BJ (cell line): ENCODE measurements around the gene ASS1. TPM values are rescaled to one million over a fixed set of nuclear protein-coding genes. Genes with fewer than 3 reads are reported as not detected.

Experiments used
- CTCF ChIA-PET: fragments of 350-600 bp; formaldehyde crosslinking; extraction: SDS; loops from one replicate; lab custom pipeline; 2021; ENCODE audit warnings: antibody characterized with exemption, inconsistent platforms; lab: Yijun Ruan, JAX
- POLR2A ChIA-PET: fragments of 300-600 bp; sonication (Branson Sonifier 250); formaldehyde crosslinking; extraction: SDS; loops from one replicate; lab custom pipeline; 2021; ENCODE audit warnings: antibody characterized with exemption; lab: Charles Lee
- DNase-seq: peaks from one replicate; pipeline ENCODE4 v3.0.0-alpha.2; 2011; ENCODE audit warnings: low read depth
- H3K27me3 ChIP-seq: 2 replicates; pipeline ENCODE4 v1.6.0; 2011; ENCODE audit warnings: low read length; ENCODE audit not compliant: control insufficient read depth, insufficient read depth
- H3K36me3 ChIP-seq: 2 replicates; pipeline ENCODE4 v1.5.1; 2011; ENCODE audit warnings: low read length; ENCODE audit not compliant: control insufficient read depth, insufficient read depth
- H3K4me3 ChIP-seq: 2 replicates; pipeline ENCODE4 v1.5.1; 2011; ENCODE audit warnings: low read depth, mild to moderate bottlenecking, control low read depth, low read length
- polyA plus RNA-seq: library from polyadenylated mRNA; depleted of rRNA; stranded (reverse); fragments of >200 nt; gene quantifications from 2 replicates; pipeline ENCODE4 v1.2.3, GENCODE V29; 2011
- TF ChIP-seq, protein P1 (sequence below): IDR thresholded peaks from 2 replicates; pipeline ENCODE4 v1.5.1; 2011; ENCODE audit warnings: low read depth, mild to moderate bottlenecking, control low read depth, inconsistent platforms, low read length, moderate library complexity; ENCODE audit not compliant: insufficient read depth

ASS1 gene
- polyA plus RNA-seq, 1 experiment, result 1,223 TPM

DNA sequence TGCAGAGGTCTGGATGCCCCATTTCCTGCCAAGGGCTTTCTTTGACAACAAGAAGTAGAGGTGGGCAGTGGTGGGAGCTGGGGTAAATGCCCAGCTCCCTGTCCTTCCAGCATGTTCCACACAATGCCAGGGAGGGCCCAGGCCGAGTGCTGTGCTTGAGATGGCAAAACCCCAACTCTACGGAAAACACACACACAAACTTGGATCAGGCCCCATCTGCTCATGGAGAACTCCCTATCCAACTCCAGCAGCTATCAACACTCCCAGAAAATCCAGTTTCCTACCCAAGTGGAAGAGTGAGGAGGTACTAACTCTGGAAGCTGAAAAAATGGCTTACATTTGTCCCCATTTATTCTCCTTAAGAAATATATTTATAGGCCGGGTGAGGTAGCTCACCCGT lies 73.5 kb downstream of the ASS1 start:
- ChIA-PET CTCF (interaction anchor here (1.1 kb wide), 1 partner anchor 20 kb away, joined by 3 read pairs; no protein-coding TSS in a partner anchor), POLR2A (no interaction called here)
- Histone ChIP-seq H3K27me3 (peaks cover 1% of the 10 kb centered on the region; the same call in 1 of the 2 replicates), H3K36me3 (no peaks in the 10 kb centered on the region), H3K4me3 (no peak overlapping the region)
- no peak for DNase-seq
- TF ChIP-seq, protein P1, sequence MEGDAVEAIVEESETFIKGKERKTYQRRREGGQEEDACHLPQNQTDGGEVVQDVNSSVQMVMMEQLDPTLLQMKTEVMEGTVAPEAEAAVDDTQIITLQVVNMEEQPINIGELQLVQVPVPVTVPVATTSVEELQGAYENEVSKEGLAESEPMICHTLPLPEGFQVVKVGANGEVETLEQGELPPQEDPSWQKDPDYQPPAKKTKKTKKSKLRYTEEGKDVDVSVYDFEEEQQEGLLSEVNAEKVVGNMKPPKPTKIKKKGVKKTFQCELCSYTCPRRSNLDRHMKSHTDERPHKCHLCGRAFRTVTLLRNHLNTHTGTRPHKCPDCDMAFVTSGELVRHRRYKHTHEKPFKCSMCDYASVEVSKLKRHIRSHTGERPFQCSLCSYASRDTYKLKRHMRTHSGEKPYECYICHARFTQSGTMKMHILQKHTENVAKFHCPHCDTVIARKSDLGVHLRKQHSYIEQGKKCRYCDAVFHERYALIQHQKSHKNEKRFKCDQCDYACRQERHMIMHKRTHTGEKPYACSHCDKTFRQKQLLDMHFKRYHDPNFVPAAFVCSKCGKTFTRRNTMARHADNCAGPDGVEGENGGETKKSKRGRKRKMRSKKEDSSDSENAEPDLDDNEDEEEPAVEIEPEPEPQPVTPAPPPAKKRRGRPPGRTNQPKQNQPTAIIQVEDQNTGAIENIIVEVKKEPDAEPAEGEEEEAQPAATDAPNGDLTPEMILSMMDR, result no peak

DNA sequence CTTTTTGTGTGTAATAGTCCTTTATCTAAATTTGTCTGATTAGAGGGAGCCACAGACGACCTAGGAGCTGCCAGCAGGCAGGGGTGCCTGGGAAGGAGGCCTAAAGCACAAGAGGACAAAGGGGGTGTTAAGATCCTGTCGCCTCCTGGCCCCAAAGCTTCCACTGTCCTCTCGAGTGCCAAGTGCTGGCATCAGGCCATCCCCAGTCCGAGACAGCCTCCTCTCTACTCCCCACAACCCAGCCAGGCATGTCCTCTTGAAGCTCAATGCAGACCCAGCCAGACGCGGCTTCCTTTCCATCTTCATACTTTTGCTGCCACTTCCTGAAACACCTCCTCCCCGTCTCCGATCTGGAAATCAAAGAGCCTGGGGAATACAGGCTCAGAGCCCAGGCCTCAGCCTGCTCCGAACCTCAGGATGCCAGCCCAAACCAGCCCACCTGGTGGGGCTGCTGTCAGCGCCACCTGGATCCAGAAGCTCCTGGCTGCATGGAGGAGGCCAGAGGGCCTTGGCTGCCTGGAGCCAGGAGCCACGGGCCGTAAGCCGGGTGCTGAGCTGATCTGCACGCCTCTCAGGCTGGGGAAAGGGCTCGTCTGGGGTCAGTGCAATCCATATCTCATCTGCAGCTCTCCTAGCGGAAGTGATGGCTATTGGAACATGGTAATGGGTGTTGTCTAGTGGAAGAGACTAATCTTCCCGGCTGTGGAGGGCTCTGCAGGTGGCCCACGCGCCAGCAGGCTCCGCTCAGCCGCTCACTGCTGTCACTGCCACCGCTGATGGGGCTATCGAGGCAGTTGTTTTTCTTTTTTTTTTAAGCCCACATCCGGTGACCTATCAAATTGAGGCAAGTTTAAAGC lies 74.4 kb downstream of the ASS1 start:
- no peak for DNase-seq
- no peaks in the 10 kb centered on the region for H3K36me3 ChIP-seq
- TF ChIP-seq, protein P1, result no peak
- CTCF ChIA-PET, result interaction anchor here (1.1 kb wide), 1 partner anchor 19 kb away, joined by 3 read pairs; no protein-coding TSS in a partner anchor
- peaks cover 1% of the 10 kb centered on the region; the same call in 1 of the 2 replicates for H3K27me3 ChIP-seq
- POLR2A ChIA-PET, result no interaction called here
- no peak overlapping the region for H3K4me3 ChIP-seq

DNA sequence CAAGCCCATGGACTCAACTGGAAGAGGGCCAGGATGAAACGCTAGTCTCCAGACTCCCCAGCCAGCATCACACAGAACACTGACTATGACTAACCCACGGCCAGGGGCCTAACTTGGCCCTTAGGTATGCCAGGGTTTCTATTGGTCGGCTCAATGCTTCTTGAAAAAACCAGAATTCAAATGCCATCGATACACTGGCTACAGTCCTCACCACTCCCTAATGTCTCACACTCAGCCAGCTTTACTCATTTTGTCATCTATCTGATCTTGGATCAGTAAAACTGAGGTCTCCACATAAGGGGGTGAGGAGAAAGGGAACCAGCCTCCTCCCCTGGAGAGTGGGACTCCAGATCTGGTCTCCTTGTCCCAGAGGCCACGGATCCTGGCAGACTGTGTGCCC lies 75.2 kb downstream of the ASS1 start:
- Histone ChIP-seq H3K36me3 (no peaks in the 10 kb centered on the region), H3K27me3 (peaks cover 4% of the 10 kb centered on the region), H3K4me3 (no peak overlapping the region)
- TF ChIP-seq, protein P1, result no peak
- ChIA-PET POLR2A (no interaction called here), CTCF (no interaction called here)
- no peak for DNase-seq

DNA sequence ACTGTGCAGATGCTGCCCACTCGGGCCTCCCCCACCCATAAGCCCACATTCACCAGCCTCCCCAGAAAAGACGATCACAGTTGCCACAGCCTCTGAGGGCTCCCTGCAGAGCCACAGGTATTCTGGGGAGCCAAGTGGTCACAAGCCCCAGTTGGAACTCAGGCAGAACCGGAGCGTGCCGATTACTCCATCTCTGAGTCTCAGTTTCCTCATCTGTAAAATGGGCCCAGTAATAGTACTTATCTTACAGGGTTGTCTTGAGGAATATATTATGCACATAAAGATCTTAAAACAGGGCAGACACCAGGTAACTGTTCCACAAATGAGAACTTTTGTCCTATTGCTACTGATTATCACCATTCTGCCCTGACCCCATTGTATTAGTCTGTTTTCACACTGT lies 77.0 kb downstream of the ASS1 start:
- TF ChIP-seq, protein P1, result no peak
- ChIA-PET CTCF (no interaction called here), POLR2A (no interaction called here)
- no peaks in the 10 kb centered on the region for H3K36me3 ChIP-seq
- H3K27me3 ChIP-seq, result peaks cover 2% of the 10 kb centered on the region
- DNase-seq, result no peak
- H3K4me3 ChIP-seq, result no peak overlapping the region

DNA sequence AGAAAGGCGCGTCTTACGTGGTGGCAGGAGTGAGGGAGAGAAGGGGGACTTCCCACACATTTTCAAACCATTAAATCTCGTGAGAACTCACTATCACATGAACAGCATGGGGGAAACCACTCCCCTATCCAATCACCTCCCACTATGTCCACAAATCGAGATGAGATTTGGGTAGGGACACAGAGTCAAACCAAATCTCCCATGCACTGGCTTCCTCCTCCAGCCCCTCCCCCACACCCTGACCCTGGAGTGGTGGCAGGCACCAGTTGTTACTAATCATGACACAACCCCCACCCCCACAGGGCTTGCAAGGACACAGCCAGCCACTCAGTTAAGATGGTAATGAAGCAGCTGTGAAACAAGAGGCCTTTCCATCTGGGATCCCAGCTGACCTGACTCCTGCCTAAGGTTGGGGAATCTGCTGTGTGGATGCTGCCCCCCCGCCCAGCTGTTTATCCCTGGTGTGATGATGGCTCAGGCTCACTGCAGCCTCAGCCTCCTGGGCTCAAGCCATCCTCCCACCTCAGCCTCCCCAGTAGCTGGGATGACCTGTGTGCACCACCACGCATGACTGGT lies 77.6 kb downstream of the ASS1 start:
- ChIA-PET CTCF (no interaction called here), POLR2A (no interaction called here)
- Histone ChIP-seq H3K27me3 (peaks cover 2% of the 10 kb centered on the region), H3K4me3 (no peak overlapping the region), H3K36me3 (no peaks in the 10 kb centered on the region)
- TF ChIP-seq, protein P1, result no peak
- DNase-seq, result no peak
